H9 (cell line): ENCODE results near the gene IRF2. TPM values are rescaled to one million over a fixed set of nuclear protein-coding genes. Genes with fewer than 3 reads are reported as not detected.

ENCODE experiments used
- DNase-seq: peaks from one replicate; pipeline ENCODE4 v3.0.0-alpha.2; 2017
- H2AFZ ChIP-seq: one replicate; pipeline ENCODE4 v1.6.1; 2013; ENCODE audit warnings: mild to moderate bottlenecking, low read length, control low read depth, moderate library complexity
- H2AK5ac ChIP-seq: 2 replicates; pipeline ENCODE4 v1.6.1; 2013; ENCODE audit warnings: low read length, control low read depth, mixed read lengths; ENCODE audit not compliant: insufficient read length
- H2BK120ac ChIP-seq: one replicate; pipeline ENCODE4 v1.6.1; 2013; ENCODE audit warnings: low read depth, mild to moderate bottlenecking, low read length, control low read depth, inconsistent platforms; ENCODE audit not compliant: poor library complexity, severe bottlenecking
- H2BK12ac ChIP-seq: 2 replicates; pipeline ENCODE4 v1.6.1; 2013; ENCODE audit warnings: low read length, control low read depth, mixed read lengths, low read depth; ENCODE audit not compliant: insufficient read length
- H2BK15ac ChIP-seq: 2 replicates; pipeline ENCODE4 v1.6.1; 2013; ENCODE audit warnings: low read depth, low read length, control low read depth
- H2BK20ac ChIP-seq: one replicate; pipeline ENCODE4 v1.6.1; 2013; ENCODE audit warnings: low read depth, mild to moderate bottlenecking, low read length, control low read depth, inconsistent platforms; ENCODE audit not compliant: poor library complexity, severe bottlenecking
- H2BK5ac ChIP-seq: 2 replicates; pipeline ENCODE4 v1.6.1; 2013; ENCODE audit warnings: low read length, control low read depth, mixed read lengths; ENCODE audit not compliant: insufficient read length
- H3K14ac ChIP-seq: 2 replicates; pipeline ENCODE4 v1.6.1; 2013; ENCODE audit warnings: low read length, control low read depth; ENCODE audit not compliant: insufficient read depth
- H3K18ac ChIP-seq: 2 replicates; pipeline ENCODE4 v1.6.1; 2013; ENCODE audit warnings: low read depth, mild to moderate bottlenecking, mixed read lengths, low read length, control low read depth; ENCODE audit not compliant: insufficient read length
- H3K23ac ChIP-seq: 2 replicates; pipeline ENCODE4 v1.6.1; 2013; ENCODE audit warnings: low read length, control low read depth, mixed read lengths, low read depth; ENCODE audit not compliant: insufficient read length
- H3K23me2 ChIP-seq: 2 replicates; pipeline ENCODE4 v1.6.1; 2013; ENCODE audit warnings: low read depth, mild to moderate bottlenecking, mixed read lengths, low read length, control low read depth; ENCODE audit not compliant: insufficient read length, poor library complexity, severe bottlenecking
- H3K27ac ChIP-seq: 2 replicates; pipeline ENCODE4 v1.5.1; 2013; ENCODE audit warnings: low read length, control low read depth, mixed read lengths, low read depth; ENCODE audit not compliant: insufficient read length
- H3K27me3 ChIP-seq: 2 replicates; pipeline ENCODE4 v1.6.1; 2013; ENCODE audit warnings: low read length, control low read depth, inconsistent platforms; ENCODE audit not compliant: insufficient read depth
- H3K4ac ChIP-seq: 2 replicates; pipeline ENCODE4 v1.6.1; 2013; ENCODE audit warnings: low read depth, mild to moderate bottlenecking, control low read depth, inconsistent platforms, low read length, moderate library complexity
- H3K4me1 ChIP-seq: 2 replicates; pipeline ENCODE4 v1.6.1; 2013; ENCODE audit warnings: low read length, control low read depth, inconsistent platforms; ENCODE audit not compliant: insufficient read depth
- H3K4me2 ChIP-seq: 2 replicates; pipeline ENCODE4 v1.6.1; 2013; ENCODE audit warnings: low read length, control low read depth, mixed read lengths; ENCODE audit not compliant: insufficient read length, insufficient read depth
- H3K56ac ChIP-seq: 2 replicates; pipeline ENCODE4 v1.6.1; 2013; ENCODE audit warnings: low read depth, mild to moderate bottlenecking, mixed read lengths, low read length, control low read depth; ENCODE audit not compliant: insufficient read length
- H3K79me1 ChIP-seq: 2 replicates; pipeline ENCODE4 v1.6.1; 2013; ENCODE audit warnings: low read depth, mild to moderate bottlenecking, moderate library complexity, low read length, control low read depth, inconsistent platforms; ENCODE audit not compliant: insufficient read depth, poor library complexity, severe bottlenecking
- H3K79me2 ChIP-seq: 2 replicates; pipeline ENCODE4 v1.6.1; 2013; ENCODE audit warnings: low read length, control low read depth, inconsistent platforms; ENCODE audit not compliant: insufficient read depth
- H3K9ac ChIP-seq: 2 replicates; pipeline ENCODE4 v1.6.1; 2013; ENCODE audit warnings: low read length, control low read depth, mixed read lengths; ENCODE audit not compliant: insufficient read length; ENCODE audit errors: extremely low read depth
- H3K9me3 ChIP-seq: one replicate; pipeline ENCODE4 v1.6.1; 2013; ENCODE audit warnings: low read depth, low read length, inconsistent platforms; ENCODE audit not compliant: control insufficient read depth
- H3T11ph ChIP-seq: one replicate; pipeline ENCODE4 v1.6.1; 2013; ENCODE audit warnings: mild to moderate bottlenecking, low read length, control low read depth, inconsistent platforms
- H4K20me1 ChIP-seq: one replicate; pipeline ENCODE4 v1.6.1; 2013; ENCODE audit not compliant: control insufficient read depth, insufficient read length, insufficient read depth
- H4K5ac ChIP-seq: 2 replicates; pipeline ENCODE4 v1.6.1; 2013; ENCODE audit warnings: low read depth, mild to moderate bottlenecking, mixed read lengths, low read length, control low read depth; ENCODE audit not compliant: insufficient read length
- H4K8ac ChIP-seq: replicated peaks from 2 replicates; pipeline ENCODE4 v1.6.1; 2013; ENCODE audit warnings: low read length, control low read depth, mixed read lengths, low read depth; ENCODE audit not compliant: insufficient read length
- H4K91ac ChIP-seq: 2 replicates; pipeline ENCODE4 v1.6.1; 2013; ENCODE audit warnings: low read depth, mild to moderate bottlenecking, moderate library complexity, mixed read lengths, low read length, control low read depth; ENCODE audit not compliant: insufficient read length
- H3K27ac Mint-ChIP-seq, 3 experiments: 2 replicates in 2 of 3; 3 replicates in 1 of 3; pipeline ENCODE4 v1.8.0; 2020 to 2021; ENCODE audit warnings: mixed read lengths in 3 of 3, mild to moderate bottlenecking in 1 of 3, moderate library complexity in 1 of 3
- H3K27me3 Mint-ChIP-seq: 2 replicates; pipeline ENCODE4 v1.8.0; 2021; ENCODE audit warnings: low read depth, mild to moderate bottlenecking, moderate library complexity, mixed read lengths
- H3K36me3 Mint-ChIP-seq, 3 experiments: 2 replicates in 2 of 3; 3 replicates in 1 of 3; pipeline ENCODE4 v1.8.0; 2020 to 2021; ENCODE audit warnings: low read depth in 3 of 3, mixed read lengths in 3 of 3; ENCODE audit not compliant: insufficient read depth in 1 of 3
- H3K4me1 Mint-ChIP-seq, 2 experiments: 2 replicates each; pipeline ENCODE4 v1.8.0; 2020; ENCODE audit warnings: mixed read lengths in 2 of 2
- H3K4me3 Mint-ChIP-seq, 2 experiments: 2 replicates in 1 of 2; 3 replicates in 1 of 2; pipeline ENCODE4 v1.8.0; 2020 to 2021; ENCODE audit warnings: mild to moderate bottlenecking in 2 of 2, mixed read lengths in 2 of 2, moderate library complexity in 1 of 2
- H3K9me3 Mint-ChIP-seq, 2 experiments: 2 replicates in 1 of 2; 3 replicates in 1 of 2; pipeline ENCODE4 v1.8.0; 2020; ENCODE audit warnings: mild to moderate bottlenecking in 2 of 2, mixed read lengths in 2 of 2, moderate library complexity in 1 of 2
- WGBS: extraction: QIAGEN DNeasy Blood & Tissue Kit; methylation state at CpG from one replicate; pipeline ENCODE4 v1.1.7; 2013; ENCODE audit warnings: missing lambda C conversion rate, low lambda C conversion rate, mixed read lengths; ENCODE audit not compliant: insufficient read length; ENCODE audit errors: extremely low coverage; 5-methylcytosine and 5-hydroxymethylcytosine counted together
- total RNA-seq: library from RNA; stranded (reverse); gene quantifications from 2 replicates; pipeline ENCODE4 v1.2.1, GENCODE V29; 2021
- TF ChIP-seq, protein P1 (sequence below): fragments of 200-600 bp; sonication (generic); conservative IDR thresholded peaks from 3 replicates; pipeline ENCODE4 v1.8.0; 2021; ENCODE audit warnings: antibody characterized with exemption, mild to moderate bottlenecking

The IRF2 gene
- total RNA-seq, 1 experiment from 2014 or later = 13.5 TPM

DNA sequence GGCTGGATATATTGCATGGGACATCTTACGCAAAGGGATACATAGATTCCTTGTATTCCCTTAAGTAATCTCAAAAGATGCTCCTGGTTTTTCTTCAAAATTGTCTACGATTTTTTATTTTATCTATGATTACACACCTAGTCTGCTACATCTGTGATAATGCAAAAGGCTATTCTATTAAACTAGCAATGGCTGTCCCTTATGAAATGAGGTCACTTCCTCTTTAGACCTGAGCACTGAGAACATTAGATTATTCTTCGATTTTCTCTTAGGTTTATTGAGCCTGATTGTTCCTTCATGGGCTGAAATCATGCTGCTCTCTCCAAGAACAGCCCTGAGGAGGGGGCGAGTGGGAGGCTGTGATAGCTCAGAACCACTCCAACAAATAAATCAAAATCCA is 129.9 kb downstream of the IRF2 start:
- H3K56ac ChIP-seq = no peak overlapping the region
- no peak overlapping the region for H2BK15ac ChIP-seq
- WGBS = no CpG with 5 or more reads among the region's 4 CpGs
- no peaks in the 10 kb centered on the region for H3K27me3 ChIP-seq
- H3K4me2 ChIP-seq = no peak overlapping the region
- H3K4ac ChIP-seq = no peak overlapping the region
- no peaks in the 10 kb centered on the region for H3K79me1 ChIP-seq
- no peak overlapping the region for H2BK5ac ChIP-seq
- no peaks in the 10 kb centered on the region for H3K79me2 ChIP-seq
- no peak overlapping the region for H3T11ph ChIP-seq
- H3K9me3 Mint-ChIP-seq = peaks cover 0 to under 1% of the 10 kb centered on the region in 2 experiments; a peak in 1 of 5 replicates
- peaks cover 16% of the 10 kb centered on the region; the same call in 1 of the 2 replicates for H3K4me1 ChIP-seq
- H2BK120ac ChIP-seq = no peak overlapping the region
- no peak overlapping the region for H2BK20ac ChIP-seq
- H2BK12ac ChIP-seq = no peak overlapping the region
- no peak overlapping the region for H3K27ac ChIP-seq
- no peak overlapping the region for H3K4me3 Mint-ChIP-seq
- no peaks in the 10 kb centered on the region for H3K27me3 Mint-ChIP-seq
- no peak overlapping the region for H3K18ac ChIP-seq
- no peak overlapping the region for H4K5ac ChIP-seq
- 0 out of 7 replicates have a peak overlapping the region, but pooled peaks of 1 of the 3 experiments have one; percentile 19 for H3K27ac Mint-ChIP-seq
- H3K9ac ChIP-seq = no peak overlapping the region
- H4K91ac ChIP-seq = no peak overlapping the region
- no peak overlapping the region for H2AFZ ChIP-seq
- H3K14ac ChIP-seq = no peak overlapping the region
- no peak for DNase-seq
- TF ChIP-seq, protein P1, sequence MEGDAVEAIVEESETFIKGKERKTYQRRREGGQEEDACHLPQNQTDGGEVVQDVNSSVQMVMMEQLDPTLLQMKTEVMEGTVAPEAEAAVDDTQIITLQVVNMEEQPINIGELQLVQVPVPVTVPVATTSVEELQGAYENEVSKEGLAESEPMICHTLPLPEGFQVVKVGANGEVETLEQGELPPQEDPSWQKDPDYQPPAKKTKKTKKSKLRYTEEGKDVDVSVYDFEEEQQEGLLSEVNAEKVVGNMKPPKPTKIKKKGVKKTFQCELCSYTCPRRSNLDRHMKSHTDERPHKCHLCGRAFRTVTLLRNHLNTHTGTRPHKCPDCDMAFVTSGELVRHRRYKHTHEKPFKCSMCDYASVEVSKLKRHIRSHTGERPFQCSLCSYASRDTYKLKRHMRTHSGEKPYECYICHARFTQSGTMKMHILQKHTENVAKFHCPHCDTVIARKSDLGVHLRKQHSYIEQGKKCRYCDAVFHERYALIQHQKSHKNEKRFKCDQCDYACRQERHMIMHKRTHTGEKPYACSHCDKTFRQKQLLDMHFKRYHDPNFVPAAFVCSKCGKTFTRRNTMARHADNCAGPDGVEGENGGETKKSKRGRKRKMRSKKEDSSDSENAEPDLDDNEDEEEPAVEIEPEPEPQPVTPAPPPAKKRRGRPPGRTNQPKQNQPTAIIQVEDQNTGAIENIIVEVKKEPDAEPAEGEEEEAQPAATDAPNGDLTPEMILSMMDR = no peak
- no peak overlapping the region for H3K23ac ChIP-seq
- peaks cover 49 to 51% of the 10 kb centered on the region in 2 experiments for H3K4me1 Mint-ChIP-seq
- no peaks in the 10 kb centered on the region for H3K36me3 Mint-ChIP-seq
- no peak overlapping the region for H4K8ac ChIP-seq
- peaks cover 5% of the 10 kb centered on the region for H3K23me2 ChIP-seq
- no peaks in the 10 kb centered on the region for H3K9me3 ChIP-seq
- H2AK5ac ChIP-seq = no peak overlapping the region
- no peaks in the 10 kb centered on the region for H4K20me1 ChIP-seq
